Effector CD8-positive, alpha-beta T cell (primary cell): ENCODE results near the gene UNCX.
"Not testable (repeated sequence)": the region's sequence is repeated elsewhere in the genome, so short reads cannot be mapped to it uniquely, and the experiment has no call there.

Experiments used
- DNase-seq: peaks from one replicate; lab custom pipeline; 2025; lab: John Stamatoyannopoulos, UW

Gene UNCX

DNA sequence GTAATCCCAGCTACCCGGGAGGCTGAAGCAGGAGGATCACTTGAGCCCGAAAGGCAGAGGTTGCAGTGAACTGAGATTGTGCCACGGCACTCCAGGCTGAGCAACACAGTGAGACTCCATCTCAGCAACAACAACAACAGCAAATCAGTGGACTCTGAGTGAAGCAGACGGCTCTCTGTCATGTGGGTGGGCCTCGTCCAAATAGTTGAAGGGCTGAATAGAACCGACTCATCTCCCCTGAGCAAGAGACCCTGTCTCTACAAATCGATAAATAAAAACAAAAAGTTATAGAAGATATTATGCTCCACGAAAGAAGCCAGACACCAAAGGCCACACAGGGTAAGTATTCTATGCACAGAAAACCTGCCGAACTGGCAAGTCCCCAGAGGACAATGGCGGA, 45.9 kb downstream of the UNCX start:
- DNase-seq = no peak

DNA sequence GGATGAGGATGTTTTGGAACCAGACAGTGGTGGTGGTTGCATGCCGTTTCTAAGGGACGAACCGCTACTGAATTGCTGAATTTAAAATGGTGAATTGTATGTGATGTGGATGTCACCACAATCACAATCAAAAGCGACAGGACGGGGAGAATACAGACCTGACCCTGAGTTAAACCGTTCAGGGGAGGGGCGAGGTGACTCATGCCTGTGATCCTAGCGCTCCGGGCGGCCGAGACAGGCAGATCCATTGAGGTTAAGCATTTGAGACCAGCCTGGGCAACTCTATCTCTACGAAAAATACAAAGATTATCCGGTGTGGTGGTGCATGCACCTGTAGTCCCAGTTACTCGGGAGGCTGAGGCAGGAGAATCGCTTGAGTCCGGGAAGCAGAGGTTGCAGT, 46.4 kb downstream of the UNCX start:
- DNase-seq = no peak

DNA sequence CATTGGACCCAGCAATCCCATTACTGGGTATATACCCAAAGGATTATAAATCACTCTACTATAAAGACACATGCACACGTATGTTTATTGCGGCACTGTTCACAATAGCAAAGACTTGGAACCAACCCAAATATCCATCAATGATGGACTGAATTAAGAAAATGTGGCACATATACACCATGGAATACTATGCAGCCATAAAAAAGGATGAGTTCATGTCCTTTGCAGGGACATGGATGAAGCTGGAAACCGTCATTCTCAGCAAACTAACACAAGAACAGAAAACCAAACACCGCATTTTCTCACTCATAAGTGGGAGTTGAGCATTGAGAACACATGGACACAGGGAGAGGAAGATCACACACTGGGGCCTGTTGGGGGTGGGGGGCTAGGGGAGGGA, 47.2 kb downstream of the UNCX start:
- DNase-seq = not testable (repeated sequence)

DNA sequence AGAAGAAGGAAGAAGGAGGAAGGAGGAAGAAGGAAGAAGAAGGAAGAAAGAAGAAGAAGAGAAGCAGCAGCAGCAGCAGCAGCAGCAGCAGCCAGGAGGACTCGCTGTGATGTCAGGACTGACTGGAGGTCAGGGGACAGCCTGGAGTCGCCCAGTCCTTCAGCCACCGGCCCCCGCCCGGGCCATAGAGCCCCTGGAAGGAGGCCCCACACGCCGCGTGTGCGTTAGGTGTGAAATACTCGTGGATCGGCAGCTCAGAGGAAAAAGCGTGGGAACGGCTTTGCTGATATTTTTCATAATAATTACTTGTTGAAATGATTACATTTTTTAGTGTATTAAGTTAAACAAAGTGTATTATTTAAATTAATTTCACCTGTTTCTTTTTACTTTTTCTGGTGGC, 48.4 kb downstream of the UNCX start:
- DNase-seq = no peak

DNA sequence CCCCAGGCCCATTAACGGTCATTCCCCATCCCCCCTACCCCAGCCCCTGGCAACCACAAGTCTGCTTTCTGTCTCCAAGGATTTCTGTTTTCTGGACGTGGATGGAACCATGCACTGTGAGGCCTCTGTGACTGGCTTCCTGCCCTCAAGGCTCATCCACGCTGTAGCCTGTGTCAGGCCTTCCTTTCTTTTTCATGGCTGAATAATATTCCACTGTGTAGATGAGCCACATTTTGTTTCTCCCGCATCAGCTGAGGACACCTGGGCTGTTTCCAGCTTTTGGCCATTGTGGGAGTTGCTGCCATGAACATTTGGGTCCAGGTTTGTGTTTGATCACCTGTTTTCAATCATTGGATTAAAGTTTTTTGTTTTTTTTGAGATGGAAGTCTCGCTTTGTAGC, 50.0 kb downstream of the UNCX start:
- DNase-seq = no peak

DNA sequence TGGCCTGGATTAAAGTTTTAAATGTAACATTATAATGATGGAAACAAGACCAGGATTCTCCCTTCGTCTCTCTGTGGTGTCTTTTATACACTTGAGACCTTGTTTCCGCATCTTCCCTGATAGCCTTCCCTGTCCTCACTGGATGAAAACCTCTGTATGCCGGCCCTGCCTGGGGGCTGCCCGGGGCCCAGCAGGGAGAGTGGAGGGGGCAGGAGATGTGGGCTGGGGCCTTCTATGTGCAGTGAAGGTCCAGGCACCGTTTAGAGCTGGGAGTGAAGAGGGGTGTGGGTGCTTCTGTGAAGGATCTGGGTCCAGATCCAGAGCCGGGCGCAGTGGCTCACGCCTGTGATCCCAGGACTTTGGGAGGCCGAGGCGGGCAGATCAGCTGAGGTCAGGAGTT, 50.7 kb downstream of the UNCX start:
- no peak for DNase-seq

DNA sequence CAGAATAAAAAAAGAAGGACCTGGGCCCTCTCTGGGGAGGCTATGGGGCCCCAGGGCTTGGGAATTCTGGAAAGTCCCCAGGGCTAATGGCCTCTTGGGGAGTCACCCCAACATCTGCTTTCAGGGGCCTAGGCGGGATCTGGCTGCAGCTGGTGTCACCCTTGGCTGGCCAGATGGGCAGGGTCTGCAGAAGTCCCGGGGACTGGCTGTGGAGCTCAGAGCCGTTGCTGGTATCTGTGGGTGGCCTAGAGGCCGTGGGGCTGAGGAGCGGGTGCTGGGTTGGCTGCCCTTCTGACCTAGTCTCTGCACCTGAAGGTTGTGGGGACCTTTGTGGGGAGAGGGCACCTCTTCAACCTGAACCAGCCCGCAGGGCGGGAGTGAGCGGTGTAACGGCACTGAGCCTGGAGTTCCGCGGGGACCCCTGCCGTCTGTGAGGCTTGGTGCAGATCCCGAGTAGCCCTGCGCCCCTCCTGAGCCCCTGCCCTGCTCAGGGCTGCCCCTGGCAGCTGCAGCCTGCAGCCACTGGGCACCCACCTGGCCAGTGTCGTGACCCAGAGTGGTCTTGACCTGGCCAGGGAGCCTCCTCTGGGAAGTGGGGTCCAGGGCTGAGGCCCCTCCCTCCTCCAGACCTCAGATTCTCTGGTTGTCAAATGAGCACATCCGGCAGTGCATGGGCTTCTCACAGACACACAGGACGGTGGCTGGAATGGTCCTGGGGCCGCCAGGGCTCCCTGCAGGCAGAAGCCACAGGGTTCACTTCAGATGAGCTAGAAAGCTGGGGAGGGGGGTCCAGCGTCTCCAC, 51.5 kb downstream of the UNCX start:
- DNase-seq = no peak

DNA sequence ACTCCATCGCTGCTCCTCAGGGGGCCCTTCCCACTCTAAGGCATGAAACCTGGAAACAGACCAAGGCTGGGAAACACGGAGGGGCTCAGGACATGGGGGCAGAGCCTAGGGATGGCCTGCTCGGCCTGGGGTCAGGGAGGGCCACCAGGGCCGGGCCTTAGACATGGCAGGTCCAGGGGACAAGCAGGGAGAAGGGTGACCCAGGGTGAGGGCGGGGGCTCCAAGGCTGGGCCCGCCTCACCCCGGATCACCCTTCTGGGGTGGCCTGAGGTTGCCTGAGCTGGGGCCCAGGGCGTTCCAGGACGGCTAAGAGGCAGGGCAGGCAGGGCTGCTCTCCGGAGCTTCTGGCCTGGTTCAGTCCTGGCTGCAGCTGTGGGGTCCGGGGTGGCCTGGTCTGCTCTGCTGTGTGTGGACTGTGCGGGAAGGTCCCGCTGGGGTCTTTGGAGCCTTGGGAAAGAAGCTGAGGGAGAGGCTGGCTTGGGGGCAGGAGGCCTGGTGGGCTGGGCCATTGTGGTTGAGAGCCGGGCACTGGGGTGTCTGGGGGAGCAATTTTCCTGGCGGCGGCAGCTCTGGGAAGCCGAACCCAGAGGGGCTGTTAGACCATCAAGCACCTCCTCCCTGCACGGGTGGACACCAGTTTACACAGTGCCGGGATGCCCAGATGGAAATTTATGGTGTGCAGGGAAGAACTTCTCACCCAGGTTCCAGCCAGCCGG, 52.2 kb downstream of the UNCX start:
- no peak for DNase-seq

DNA sequence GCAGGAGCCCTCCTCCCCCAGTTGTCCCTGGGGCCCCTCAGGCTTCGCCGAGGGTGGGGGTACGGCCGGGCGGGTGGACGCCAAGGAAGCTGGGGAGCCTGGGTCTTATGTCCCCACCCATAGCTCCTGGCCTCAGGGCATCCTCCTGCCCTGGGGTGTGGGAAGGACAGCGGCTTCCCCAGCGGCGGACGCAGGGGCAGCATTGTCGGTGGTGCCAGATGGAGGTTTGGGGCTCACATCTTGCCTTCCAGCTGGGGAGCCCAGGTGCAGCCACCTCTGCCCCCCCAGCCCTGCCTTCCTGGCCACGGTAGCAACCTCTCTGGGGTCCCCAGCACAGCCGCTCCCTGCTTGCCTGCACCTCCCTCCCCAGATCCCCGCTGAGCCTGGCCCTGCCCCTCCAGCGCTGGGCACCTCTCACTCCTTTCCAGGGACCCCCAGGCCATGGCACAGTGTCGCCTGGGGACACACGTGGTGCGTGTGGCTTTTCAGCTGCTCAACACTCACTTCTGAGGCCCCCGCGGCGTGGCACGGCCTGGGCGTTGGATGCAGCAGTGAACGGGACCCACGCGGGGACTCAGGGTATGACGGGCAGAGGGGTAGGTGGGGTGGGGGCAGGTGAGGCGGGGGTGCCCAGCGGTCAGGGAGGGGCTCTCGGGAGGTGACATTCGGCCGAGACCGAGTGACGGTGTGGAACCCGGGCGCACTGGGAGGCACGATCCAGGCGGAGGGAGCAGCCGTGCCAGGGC, 53.1 kb downstream of the UNCX start:
- DNase-seq = no peak
